GM12873 (cell line): ENCODE measurements around the gene NLGN1.

Experiments
- CTCF ChIP-seq: IDR thresholded peaks from 2 replicates; pipeline ENCODE4 v1.5.1; 2012; ENCODE audit warnings: low read depth, mild to moderate bottlenecking, moderate library complexity, low read length, control low read depth; ENCODE audit not compliant: insufficient read depth; ENCODE audit errors: missing control alignments

Gene NLGN1

GRCh38 chr3:174028673-174029072 lies 631.1 kb downstream of the NLGN1 start:
- no peak for TF ChIP-seq CTCF

DNA sequence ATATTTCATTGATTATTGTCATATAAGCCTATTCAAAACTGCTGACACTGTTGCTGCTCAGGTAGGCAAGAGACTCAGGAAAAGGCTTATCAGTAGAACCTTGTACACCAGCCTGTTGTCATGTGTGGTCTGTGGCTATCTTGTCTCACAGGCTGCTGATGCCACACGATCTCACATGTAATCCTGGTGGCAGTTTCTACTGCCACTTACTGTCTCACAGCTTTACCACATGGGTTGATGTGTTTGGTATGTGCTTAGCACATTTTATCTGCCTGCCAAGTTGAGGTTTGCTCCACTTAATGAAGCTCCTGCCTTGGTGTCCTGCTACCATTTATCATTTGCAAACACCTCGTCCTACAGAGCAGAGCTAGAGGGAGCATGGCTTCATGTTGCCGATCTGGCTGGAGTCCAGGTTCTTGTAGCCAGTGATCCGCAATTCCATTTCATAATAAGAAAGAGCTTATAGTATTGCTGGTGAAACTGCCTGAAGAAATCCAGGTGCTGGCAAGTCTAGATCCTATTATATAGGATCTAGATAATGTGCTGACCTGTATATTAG lies 637.9 kb downstream of the NLGN1 start:
- TF ChIP-seq CTCF = no peak

DNA sequence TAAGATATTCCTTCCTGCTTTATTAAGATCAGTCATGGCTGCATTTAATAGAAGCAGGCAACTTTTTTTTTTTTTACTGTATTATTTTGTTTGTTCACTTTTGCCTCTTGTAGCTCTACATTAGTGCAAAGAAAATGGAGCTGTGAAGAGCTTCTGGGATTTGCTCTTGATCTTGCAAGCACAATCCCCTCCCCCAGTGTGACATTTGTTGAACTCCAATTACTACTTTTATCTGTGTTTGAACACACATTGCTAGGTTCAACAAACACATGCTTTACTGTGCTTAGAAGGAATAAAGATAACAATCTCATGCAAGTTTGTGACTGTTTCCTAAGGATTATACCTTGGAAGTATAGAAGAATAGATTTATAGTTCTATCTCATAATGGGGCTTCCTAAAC lies 648.8 kb downstream of the NLGN1 start:
- TF ChIP-seq CTCF = no peak

GRCh38 chr3:174049472-174049871 lies 651.9 kb downstream of the NLGN1 start:
- no peak for TF ChIP-seq CTCF

GRCh38 chr3:174051191-174051590 lies 653.6 kb downstream of the NLGN1 start:
- no peak for TF ChIP-seq CTCF

GRCh38 chr3:174058804-174059203 lies 661.3 kb downstream of the NLGN1 start:
- TF ChIP-seq CTCF = no peak

GRCh38 chr3:174060431-174060830 lies 662.9 kb downstream of the NLGN1 start:
- TF ChIP-seq CTCF = no peak
